NCI-H510A treated with DMSO at 0.1 percent for 48 hours (cell line): ENCODE data around the gene CCDC51.

Source experiments
- DNase-seq: peaks from one replicate; lab custom pipeline; 2025; lab: John Stamatoyannopoulos, UW

The CCDC51 gene

GRCh38 chr3:48419149-48419548 lies 20.8 kb downstream of the CCDC51 start:
- DNase-seq, result no peak

- no peak for DNase-seq
Observed at GRCh38 chr3:48418651-48419050, 21.3 kb downstream of the CCDC51 start.

DNA sequence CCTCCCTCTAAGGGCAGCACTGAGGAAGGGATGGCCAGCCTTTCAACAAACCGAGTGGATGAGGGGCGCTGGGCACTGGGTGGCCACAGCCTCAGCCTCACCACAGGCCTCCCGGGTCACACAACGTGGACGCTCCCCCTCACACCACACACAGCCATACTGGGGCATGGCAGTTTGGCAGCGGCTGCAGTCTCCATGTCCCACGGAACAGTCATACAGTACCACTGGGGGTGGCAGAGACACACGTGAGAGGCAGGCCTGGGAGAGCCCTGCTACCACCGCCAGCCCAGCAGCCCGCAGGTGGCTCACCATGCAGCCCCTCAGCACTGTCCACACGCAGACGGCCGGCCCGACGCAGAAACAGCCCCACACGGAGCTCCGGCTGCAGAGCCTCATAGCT lies 21.8 kb downstream of the CCDC51 start:
- no peak for DNase-seq

DNA sequence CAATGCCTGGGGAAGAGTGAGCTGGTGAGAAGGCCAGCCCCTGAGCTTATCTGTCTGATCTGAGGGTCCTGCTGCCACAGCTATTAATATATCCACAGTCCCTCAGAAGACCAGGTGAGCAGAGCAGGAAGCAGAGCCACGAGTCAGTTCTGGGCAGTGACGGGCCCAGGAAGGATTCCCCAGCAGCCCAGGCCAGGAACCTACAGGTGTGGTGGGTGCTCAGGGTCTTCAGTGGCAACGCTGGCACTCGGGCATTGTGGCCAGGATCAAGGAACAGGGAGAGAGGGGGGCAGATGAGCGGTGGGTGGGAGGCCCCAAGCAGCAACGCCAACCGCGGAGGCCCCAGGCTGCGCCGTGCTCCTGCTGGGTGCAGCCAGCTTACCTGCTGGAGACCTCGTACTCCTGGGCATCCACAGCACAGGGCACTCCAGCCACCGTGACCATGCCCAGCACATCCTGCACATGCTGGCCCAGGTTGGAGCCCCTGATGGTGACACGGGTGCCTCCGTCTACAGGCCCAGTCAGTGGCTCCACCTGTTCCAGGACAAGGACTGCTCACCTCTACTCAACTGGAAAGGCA lies 22.3 kb downstream of the CCDC51 start:
- DNase-seq, result no peak

DNA sequence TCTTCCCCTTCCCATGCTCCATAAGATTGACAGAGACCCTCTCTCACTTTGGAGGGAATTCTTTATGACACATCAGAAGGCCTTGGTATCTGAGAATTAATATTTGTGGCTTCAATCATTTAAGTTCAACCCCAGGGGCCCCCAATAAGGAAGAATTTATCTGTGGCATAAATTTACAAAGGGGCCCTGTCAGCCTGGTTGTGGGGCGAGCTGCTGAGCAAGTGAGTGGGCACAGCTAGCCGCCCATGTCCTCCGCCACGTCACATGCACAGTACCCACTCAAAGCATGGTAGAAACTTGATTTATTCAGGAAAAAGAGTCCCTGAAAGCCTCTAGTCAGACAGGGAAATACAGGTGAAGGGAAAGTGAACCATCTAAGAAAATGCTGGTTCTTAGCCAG lies 23.4 kb downstream of the CCDC51 start:
- DNase-seq, result no peak

DNA sequence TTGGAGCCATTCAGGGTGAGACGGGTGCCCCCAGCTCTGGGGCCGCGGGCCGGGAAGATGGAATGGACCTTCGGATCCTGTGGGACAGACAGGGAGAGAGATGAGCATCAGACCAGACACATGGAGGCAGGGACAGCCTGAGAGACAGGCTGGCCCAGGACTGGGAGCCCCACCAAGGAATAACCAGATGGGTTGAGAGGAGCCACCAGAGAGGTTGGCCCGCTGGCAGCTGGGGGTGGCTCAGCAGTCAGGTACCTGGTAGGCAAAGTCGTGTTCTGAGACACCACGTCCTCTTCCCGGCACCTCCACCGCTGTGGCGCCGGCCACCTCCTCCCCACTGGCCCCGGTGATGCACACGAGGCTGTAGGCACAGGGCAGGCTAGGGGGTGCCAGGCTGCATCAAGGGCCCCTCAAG lies 23.8 kb downstream of the CCDC51 start:
- DNase-seq, result no peak

GRCh38 chr3:48415251-48415953 lies 24.5 kb downstream of the CCDC51 start:
- DNase-seq, result no peak

GRCh38 chr3:48414376-48415250 lies 25.3 kb downstream of the CCDC51 start:
- no peak for DNase-seq

DNA sequence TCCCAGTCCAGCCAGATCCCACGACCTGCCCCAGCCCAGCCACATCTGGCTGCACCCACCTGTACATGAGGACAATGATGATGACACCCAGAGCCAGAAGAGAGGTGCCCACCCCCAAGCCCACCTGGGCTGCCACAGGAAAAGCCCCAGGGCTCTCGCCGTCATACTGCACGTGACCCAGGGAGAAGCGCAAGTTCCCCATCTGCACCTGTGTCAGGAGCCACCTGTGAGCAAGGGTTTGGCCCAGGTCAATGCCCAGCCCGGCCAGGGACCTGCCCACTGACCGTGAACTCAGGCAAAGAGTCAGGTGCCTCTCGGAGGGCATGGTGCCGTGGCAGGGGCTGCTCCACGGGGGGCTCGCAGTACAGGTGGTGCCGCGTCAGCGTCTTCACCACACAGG lies 26.3 kb downstream of the CCDC51 start:
- DNase-seq, result no peak

DNA sequence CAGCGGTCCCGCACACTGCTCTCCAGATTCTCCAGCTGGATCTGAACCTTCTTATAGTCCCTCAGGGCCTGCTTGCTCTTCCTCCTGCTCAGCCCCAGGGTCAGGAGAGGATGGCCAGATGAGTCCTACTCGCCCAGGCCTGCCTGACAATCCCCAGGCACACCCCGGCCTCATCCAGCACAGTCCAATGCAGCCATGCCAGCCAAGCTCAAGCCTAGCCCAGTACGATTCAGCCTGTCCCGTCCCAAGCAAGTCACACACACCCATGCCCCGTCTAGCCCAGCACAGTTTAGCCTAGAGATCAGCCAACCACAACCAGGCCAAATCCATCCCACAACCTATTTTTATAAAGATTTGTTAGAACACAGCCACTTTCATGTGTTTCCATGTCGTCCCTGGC lies 26.8 kb downstream of the CCDC51 start:
- DNase-seq, result no peak

DNA sequence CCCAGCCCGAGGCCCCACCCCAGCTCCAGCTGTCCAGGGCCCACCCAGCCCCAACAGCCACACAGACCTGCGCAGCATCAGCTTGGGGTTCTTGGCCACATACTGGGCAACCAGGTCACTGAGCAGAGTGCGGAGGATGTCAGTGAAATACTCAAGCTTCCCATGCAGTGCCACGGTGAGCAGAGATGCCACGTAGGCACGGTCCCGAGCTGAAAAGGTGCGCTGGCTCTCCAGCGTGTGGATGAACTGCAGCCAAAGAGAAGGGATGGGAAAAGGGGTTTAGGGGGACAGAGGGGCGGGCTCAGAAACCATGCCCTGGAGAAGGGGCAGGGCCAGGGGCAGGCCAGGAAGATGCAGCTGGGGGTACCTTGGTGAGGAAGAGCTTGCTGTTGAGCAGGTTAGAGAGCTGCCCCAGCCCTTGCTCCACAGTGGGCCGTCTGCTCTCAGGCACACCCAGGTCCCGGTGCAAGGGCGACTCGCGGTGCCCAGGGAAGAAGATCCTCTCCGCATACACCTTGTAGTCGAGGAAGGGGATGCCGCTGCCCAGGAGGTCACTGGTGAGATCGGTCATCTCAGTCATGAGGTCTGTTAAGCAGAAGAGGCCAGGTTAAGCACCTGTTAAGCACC lies 27.4 kb downstream of the CCDC51 start:
- DNase-seq, result no peak

GRCh38 chr3:48411606-48412374 lies 28.1 kb downstream of the CCDC51 start:
- DNase-seq, result no peak

GRCh38 chr3:48411041-48411588 lies 28.8 kb downstream of the CCDC51 start:
- no peak for DNase-seq

DNA sequence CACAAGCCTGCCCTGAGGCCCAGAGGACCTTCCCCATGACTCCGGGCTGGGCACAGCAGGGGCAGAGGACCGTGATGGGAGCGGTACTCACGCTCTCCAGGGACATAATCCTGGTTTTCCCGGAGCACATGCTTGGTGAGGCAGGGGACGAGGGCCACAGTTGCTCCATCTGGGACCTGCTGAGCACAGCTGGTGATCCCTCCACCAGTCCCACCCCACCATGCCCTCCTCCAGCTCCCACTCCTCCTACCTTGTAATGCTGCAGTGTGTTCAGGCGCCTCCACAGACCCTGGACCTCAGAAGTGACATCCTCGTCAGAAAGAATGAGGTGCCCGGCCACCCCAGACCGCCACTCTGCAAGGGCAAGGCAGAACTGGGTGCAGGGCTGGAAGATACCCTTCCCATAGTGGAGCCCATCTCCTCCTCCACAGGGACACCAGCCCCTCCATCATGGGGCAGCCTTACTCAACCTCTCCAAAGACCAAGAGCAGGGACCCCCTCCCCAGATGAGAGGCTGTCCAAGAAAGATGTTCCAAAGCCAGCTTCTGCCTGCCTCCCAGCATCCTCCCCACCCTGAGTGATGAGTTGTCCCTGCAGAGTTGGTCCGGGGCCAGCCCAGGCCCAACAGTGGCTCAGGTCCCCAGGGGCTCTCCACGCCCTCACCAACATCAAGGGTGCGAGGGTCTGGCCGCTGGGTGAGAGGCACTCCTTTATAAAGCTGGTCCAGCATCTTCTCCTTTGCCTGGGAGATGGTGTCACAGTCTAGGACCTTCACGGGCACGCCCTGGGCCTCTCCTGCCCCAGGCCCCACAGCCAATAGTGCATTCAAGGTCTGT lies 29.5 kb downstream of the CCDC51 start:
- no peak for DNase-seq

- DNase-seq, result no peak
Observed at GRCh38 chr3:48409291-48410201, 30.4 kb downstream of the CCDC51 start.

GRCh38 chr3:48408823-48409281 lies 31.1 kb downstream of the CCDC51 start:
- no peak for DNase-seq

DNA sequence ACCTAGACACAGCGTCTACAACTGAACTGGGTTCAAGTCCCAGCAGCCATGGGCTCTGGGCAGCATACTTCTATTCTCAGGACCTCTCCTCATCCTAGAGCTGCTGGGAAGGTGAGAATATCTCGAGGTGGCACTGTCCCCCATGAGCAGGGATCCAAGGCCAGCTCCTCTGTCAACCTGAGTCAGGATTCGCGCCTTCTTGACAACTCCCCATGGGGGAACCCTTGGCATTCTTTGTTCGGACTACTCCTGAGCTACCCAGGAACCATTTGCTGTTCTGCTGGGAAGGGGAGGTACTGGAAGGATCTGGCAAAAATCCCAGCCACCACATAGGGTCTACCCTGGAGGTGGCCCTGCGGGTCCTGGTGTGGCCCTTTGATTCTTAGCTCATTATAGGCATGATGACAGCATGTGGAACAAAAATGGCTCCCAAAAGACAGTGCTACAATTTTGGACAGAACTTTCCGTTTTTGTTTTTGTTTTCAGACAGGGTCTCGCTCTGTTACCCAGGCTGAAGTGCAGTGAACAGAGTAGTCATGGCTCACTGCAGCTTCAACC lies 32.3 kb downstream of the CCDC51 start:
- DNase-seq, result no peak

GRCh38 chr3:48406443-48407431 lies 33.2 kb downstream of the CCDC51 start:
- no peak for DNase-seq
